ENCODE measurements around the gene SORT1. TPM values are rescaled to one million over a fixed set of nuclear protein-coding genes. Genes with fewer than 3 reads are reported as not detected.

SORT1 gene
- total RNA-seq, 1 donor from 2014 or later: 0.20 TPM

GRCh38 chr1:109265741-109266330 lies 131.9 kb downstream of the SORT1 start:
- CTCF ChIA-PET: interaction anchor here (1.3 to 2.6 kb wide), 2 partner anchors 11 to 133 kb away, joined by 4 to 25 read pairs; partner anchors contain the start of gene SORT1
- no peak overlapping the region for H3K4me3 Mint-ChIP-seq
- intact Hi-C loops (cut with micrococcal nuclease): no loop called here
- POLR2A ChIA-PET: no interaction called here
- no peak overlapping the region for H3K27ac Mint-ChIP-seq
- ATAC-seq (ENCODE audit: low read depth) (no peak), DNase-seq (no peak)
- H3K9me3 Mint-ChIP-seq: no peaks in the 10 kb centered on the region
- TF ChIP-seq CTCF (IDR thresholded peaks at IDR 0.05): no peak
- H3K36me3 Mint-ChIP-seq (ENCODE audit: low read depth): no peaks in the 10 kb centered on the region
- H3K4me1 Mint-ChIP-seq: peaks cover 4% of the 10 kb centered on the region
- peaks cover 2% of the 10 kb centered on the region for H3K27me3 Mint-ChIP-seq

GRCh38 chr1:109265016-109265415 lies 132.7 kb downstream of the SORT1 start:
- no peak for ATAC-seq (ENCODE audit: low read depth)
- no peak for DNase-seq

GRCh38 chr1:109264379-109264755 lies 133.4 kb downstream of the SORT1 start:
- no peak for DNase-seq
- peaks cover 2% of the 10 kb centered on the region for H3K27me3 Mint-ChIP-seq
- TF ChIP-seq CTCF (IDR thresholded peaks at IDR 0.05): no peak
- POLR2A ChIA-PET: no interaction called here
- H3K27ac Mint-ChIP-seq: no peak overlapping the region
- CTCF ChIA-PET: interaction anchor here (1.1 to 2.6 kb wide), 6 partner anchors 11 to 268 kb away, joined by 3 to 25 read pairs (median 4); partner anchors contain the start of genes PSRC1 and SORT1
- no peaks in the 10 kb centered on the region for H3K9me3 Mint-ChIP-seq
- H3K4me1 Mint-ChIP-seq: peaks cover 4% of the 10 kb centered on the region
- ATAC-seq (ENCODE audit: low read depth): no peak
- no peaks in the 10 kb centered on the region for H3K36me3 Mint-ChIP-seq (ENCODE audit: low read depth)
- no peak overlapping the region for H3K4me3 Mint-ChIP-seq
- intact Hi-C loops (cut with micrococcal nuclease): no loop called here

More at GRCh38 chr1:109265016-109265415, 132.7 kb downstream of the SORT1 start:
- intact Hi-C loops (cut with micrococcal nuclease): no loop called here
- TF ChIP-seq CTCF (IDR thresholded peaks at IDR 0.05): no peak
- no peaks in the 10 kb centered on the region for H3K9me3 Mint-ChIP-seq
- H3K27me3 Mint-ChIP-seq: peaks cover 2% of the 10 kb centered on the region
- POLR2A ChIA-PET: no interaction called here
- peaks cover 4% of the 10 kb centered on the region for H3K4me1 Mint-ChIP-seq
- H3K27ac Mint-ChIP-seq: no peak overlapping the region
- H3K4me3 Mint-ChIP-seq: no peak overlapping the region
- CTCF ChIA-PET: interaction anchor here (1.2 to 2.6 kb wide), 4 partner anchors 12 to 134 kb away, joined by 3 to 25 read pairs (median 4); partner anchors contain the start of genes PSRC1 and SORT1
- H3K36me3 Mint-ChIP-seq (ENCODE audit: low read depth): no peaks in the 10 kb centered on the region

- peaks cover 2% of the 10 kb centered on the region for H3K27me3 Mint-ChIP-seq
- no peaks in the 10 kb centered on the region for H3K36me3 Mint-ChIP-seq (ENCODE audit: low read depth)
- H3K4me1 Mint-ChIP-seq: peaks cover 4% of the 10 kb centered on the region
- no peak for TF ChIP-seq CTCF (IDR thresholded peaks at IDR 0.05)
- ChIA-PET POLR2A (no interaction called here), CTCF (interaction anchor here (1.1 to 2.6 kb wide), 5 partner anchors 10 to 269 kb away, joined by 3 to 25 read pairs (median 4); partner anchors contain the start of genes PSRC1 and SORT1)
- H3K27ac Mint-ChIP-seq: no peak overlapping the region
- intact Hi-C loops (cut with micrococcal nuclease): loop anchor here (1.0 kb wide), 4 partner anchors 20 to 269 kb away; partner anchors contain the start of gene PSRC1
- H3K4me3 Mint-ChIP-seq: no peak overlapping the region
- peak; percentile 97 for ATAC-seq (ENCODE audit: low read depth)
- H3K9me3 Mint-ChIP-seq: no peaks in the 10 kb centered on the region
- DNase-seq: peak; percentile 63
Measured at GRCh38 chr1:109263597-109264378, 133.9 kb downstream of the SORT1 start.

GRCh38 chr1:109263234-109263596 lies 134.5 kb downstream of the SORT1 start:
- intact Hi-C loops (cut with micrococcal nuclease): loop anchor here (1.0 kb wide), 4 partner anchors 20 to 269 kb away; partner anchors contain the start of gene PSRC1
- ChIA-PET POLR2A (no interaction called here), CTCF (interaction anchor here (1.1 to 1.8 kb wide), 2 partner anchors 10 to 270 kb away, joined by 4 to 5 read pairs; no protein-coding TSS in a partner anchor)
- DNase-seq: no peak
- no peak overlapping the region for H3K4me3 Mint-ChIP-seq
- H3K36me3 Mint-ChIP-seq (ENCODE audit: low read depth): no peaks in the 10 kb centered on the region
- ATAC-seq (ENCODE audit: low read depth): no peak
- H3K4me1 Mint-ChIP-seq: peaks cover 4% of the 10 kb centered on the region
- H3K27me3 Mint-ChIP-seq: peaks cover 2% of the 10 kb centered on the region
- TF ChIP-seq CTCF (IDR thresholded peaks at IDR 0.05): no peak
- no peaks in the 10 kb centered on the region for H3K9me3 Mint-ChIP-seq
- no peak overlapping the region for H3K27ac Mint-ChIP-seq
